Measurements from ENCODE around the gene NCKIPSD. TPM values are rescaled to one million over a fixed set of nuclear protein-coding genes. Genes with fewer than 3 reads are reported as not detected.
A peak's percentile ranks its signal among the peaks of the same experiment; 100 is the strongest.
"Not testable (repeated sequence)": the region's sequence is repeated elsewhere in the genome, so short reads cannot be mapped to it uniquely, and the experiment has no call there.

Gene NCKIPSD
- total RNA-seq, result 10 to 100 TPM; 15.6 to 16.0 TPM
- 10 to 100 TPM; 13.4 to 20.5 (median 17.4) TPM for polyA plus RNA-seq (ENCODE audit: insufficient read length in 6 of 6)
- long read RNA-seq, donor 1, partial matches to known transcripts, result 0 of 1 reads
- long read RNA-seq, donor 1, other reads (novel, unspliced or antisense), result 0 of 1 reads
- long read RNA-seq, donor 2, result 0 reads
- long read RNA-seq, donor 3, result 0 reads
- long read RNA-seq, donor 4, partial matches to known transcripts, result 0 of 2 reads
- long read RNA-seq, donor 4, other reads (novel, unspliced or antisense), result 1 of 2 reads
- long read RNA-seq, donor 5, partial matches to known transcripts, result 0 of 3 reads
- long read RNA-seq, donor 5, other reads (novel, unspliced or antisense), result 0 of 3 reads
- long read RNA-seq, donor 6, partial matches to known transcripts, result 0 of 2 reads
- long read RNA-seq, donor 6, other reads (novel, unspliced or antisense), result 0 of 2 reads
- long read RNA-seq, donor 7, partial matches to known transcripts, result 0 of 4 reads
- long read RNA-seq, donor 7, other reads (novel, unspliced or antisense), result 0 of 4 reads
- long read RNA-seq, donor 8, partial matches to known transcripts, result 0 of 4 reads
- long read RNA-seq, donor 8, other reads (novel, unspliced or antisense), result 0 of 4 reads
- long read RNA-seq, donor 9, result 0 reads
- long read RNA-seq, donor 10, partial matches to known transcripts, result 2 of 3 reads
- long read RNA-seq, donor 10, other reads (novel, unspliced or antisense), result 0 of 3 reads
- long read RNA-seq, donor 11, partial matches to known transcripts, result 0 of 1 reads
- long read RNA-seq, donor 11, other reads (novel, unspliced or antisense), result 0 of 1 reads
- long read RNA-seq, donor 12, partial matches to known transcripts, result 0 of 4 reads
- long read RNA-seq, donor 12, other reads (novel, unspliced or antisense), result 0 of 4 reads

GRCh38 chr3:48685603-48686511, at the start of gene NCKIPSD:
TSS of gene NCKIPSD (minus strand) at chr3:48685915. CDS start at chr3:48685807, 108 bp downstream.
- peak within 1 kb of the TSS; percentile 77 to 83 for H3K27ac ChIP-seq
- H3K4me1 ChIP-seq, result peaks cover 8 to 25% of the 10 kb centered on the region in 2 donors
- H3K9me3 ChIP-seq, result no peaks in the 10 kb centered on the region
- TF ChIP-seq CTCF (IDR thresholded peaks at IDR 0.05), result peak; percentile 77 to 90
- H3K36me3 ChIP-seq, result peaks cover 0 to 54% of the 10 kb centered on the region in 2 donors
- H3K4me3 ChIP-seq, result peak within 1 kb of the TSS; percentile 78 to 97
- ATAC-seq (peak; percentile 97), DNase-seq (peak; percentile 86 to 99 (median 92))
- H3K27me3 ChIP-seq, result no peaks in the 10 kb centered on the region
- intact Hi-C loops (cut with DNase I), result no loop called here

GRCh38 chr3:48735075-48735767, 49.5 kb upstream of the NCKIPSD start:
- H3K36me3 ChIP-seq; H3K9me3 ChIP-seq; H3K4me3 ChIP-seq; ATAC-seq; H3K27me3 ChIP-seq; H3K27ac ChIP-seq; intact Hi-C loops (cut with DNase I): not testable (repeated sequence)
- peaks cover 13 to 28% of the 10 kb centered on the region in 2 donors for H3K4me1 ChIP-seq
- DNase-seq, result peak in 1 of 4 donors; percentile 34

GRCh38 chr3:48734541-48734940, 48.8 kb upstream of the NCKIPSD start:
- DNase-seq; H3K4me3 ChIP-seq; H3K27me3 ChIP-seq; intact Hi-C loops (cut with DNase I); ATAC-seq; H3K9me3 ChIP-seq; H3K27ac ChIP-seq; H3K36me3 ChIP-seq: not testable (repeated sequence)
- peaks cover 6 to 21% of the 10 kb centered on the region in 2 donors for H3K4me1 ChIP-seq

- intact Hi-C loops (cut with DNase I); DNase-seq; H3K4me3 ChIP-seq; H3K36me3 ChIP-seq; ATAC-seq; H3K9me3 ChIP-seq; H3K27ac ChIP-seq; H3K27me3 ChIP-seq: not testable (repeated sequence)
- peaks cover 4 to 16% of the 10 kb centered on the region in 2 donors for H3K4me1 ChIP-seq
These were observed 48.2 kb upstream of the NCKIPSD start for GRCh38 chr3:48733752-48734518.

GRCh38 chr3:48727511-48727910, 41.8 kb upstream of the NCKIPSD start:
- Histone ChIP-seq H3K27me3 (no peaks in the 10 kb centered on the region), H3K4me3 (no peak overlapping the region), H3K27ac (no peak overlapping the region), H3K4me1 (no peaks in the 10 kb centered on the region), H3K9me3 (no peaks in the 10 kb centered on the region), H3K36me3 (no peaks in the 10 kb centered on the region)
- TF ChIP-seq CTCF (IDR thresholded peaks at IDR 0.05), result no peak
- ATAC-seq (no peak), DNase-seq (no peak)
- intact Hi-C loops (cut with DNase I), result no loop called here

GRCh38 chr3:48725185-48725855, 39.6 kb upstream of the NCKIPSD start:
- H3K27ac ChIP-seq; intact Hi-C loops (cut with DNase I); ATAC-seq: not testable (repeated sequence)

More at GRCh38 chr3:48725185-48725855, 39.6 kb upstream of the NCKIPSD start:
- not testable (repeated sequence) for H3K27me3 ChIP-seq, DNase-seq, H3K36me3 ChIP-seq, H3K9me3 ChIP-seq, H3K4me1 ChIP-seq, H3K4me3 ChIP-seq

Data from left lung (tissue), 14 donors.